ENCODE measurements around the gene DHX32. TPM values are rescaled to one million over a fixed set of nuclear protein-coding genes. Genes with fewer than 3 reads are reported as not detected.

Gene DHX32
- total RNA-seq, 1 experiment from 2014 or later: 32.2 TPM

DNA sequence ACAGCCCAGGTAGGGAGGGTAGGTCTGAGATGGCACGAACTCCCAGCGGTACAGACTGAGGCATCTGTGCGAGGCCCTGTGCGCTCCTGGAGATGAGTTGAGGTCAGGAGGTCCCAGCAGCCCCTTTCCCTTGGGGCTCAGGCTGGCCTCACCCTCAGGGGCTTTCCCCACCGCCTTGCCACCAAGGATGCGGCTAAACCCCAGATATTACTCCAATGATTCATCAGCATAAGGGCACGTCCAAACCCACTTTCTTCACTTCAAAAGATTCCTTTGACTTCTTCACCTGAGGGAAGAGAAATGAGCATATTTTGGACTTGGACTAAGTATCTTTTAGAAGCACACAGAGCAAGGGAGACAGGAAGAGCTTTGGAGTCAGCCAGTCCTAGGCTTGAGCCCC is 78.4 kb downstream of the DHX32 start:
- intact Hi-C loops (cut with micrococcal nuclease; ENCODE audit: unreplicated experiment): no loop called here
- H3K4me1 Mint-ChIP-seq (ENCODE audit: low read depth, unreplicated experiment): no peaks in the 10 kb centered on the region
- no TSS peak for BruUV-seq (replicated peaks)
- H3K9me3 Mint-ChIP-seq (ENCODE audit: low read depth, unreplicated experiment): no peaks in the 10 kb centered on the region
- peaks cover 9% of the 10 kb centered on the region for H3K36me3 Mint-ChIP-seq (ENCODE audit: insufficient read depth, unreplicated experiment)
- TF ChIP-seq, protein P1, sequence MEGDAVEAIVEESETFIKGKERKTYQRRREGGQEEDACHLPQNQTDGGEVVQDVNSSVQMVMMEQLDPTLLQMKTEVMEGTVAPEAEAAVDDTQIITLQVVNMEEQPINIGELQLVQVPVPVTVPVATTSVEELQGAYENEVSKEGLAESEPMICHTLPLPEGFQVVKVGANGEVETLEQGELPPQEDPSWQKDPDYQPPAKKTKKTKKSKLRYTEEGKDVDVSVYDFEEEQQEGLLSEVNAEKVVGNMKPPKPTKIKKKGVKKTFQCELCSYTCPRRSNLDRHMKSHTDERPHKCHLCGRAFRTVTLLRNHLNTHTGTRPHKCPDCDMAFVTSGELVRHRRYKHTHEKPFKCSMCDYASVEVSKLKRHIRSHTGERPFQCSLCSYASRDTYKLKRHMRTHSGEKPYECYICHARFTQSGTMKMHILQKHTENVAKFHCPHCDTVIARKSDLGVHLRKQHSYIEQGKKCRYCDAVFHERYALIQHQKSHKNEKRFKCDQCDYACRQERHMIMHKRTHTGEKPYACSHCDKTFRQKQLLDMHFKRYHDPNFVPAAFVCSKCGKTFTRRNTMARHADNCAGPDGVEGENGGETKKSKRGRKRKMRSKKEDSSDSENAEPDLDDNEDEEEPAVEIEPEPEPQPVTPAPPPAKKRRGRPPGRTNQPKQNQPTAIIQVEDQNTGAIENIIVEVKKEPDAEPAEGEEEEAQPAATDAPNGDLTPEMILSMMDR (IDR thresholded peaks at IDR 0.05; ENCODE audit: unreplicated experiment): no peak
- H3K27ac Mint-ChIP-seq (ENCODE audit: unreplicated experiment): no peak overlapping the region
- DNase-seq: no peak
- no peak overlapping the region for H3K4me3 Mint-ChIP-seq (ENCODE audit: low read depth, unreplicated experiment)
- CTCF ChIA-PET: interaction anchor here (0.6 kb wide), 1 partner anchor 65 kb away, joined by 5 read pairs; no protein-coding TSS in a partner anchor
- no peaks in the 10 kb centered on the region for H3K27me3 Mint-ChIP-seq (ENCODE audit: unreplicated experiment)

DNA sequence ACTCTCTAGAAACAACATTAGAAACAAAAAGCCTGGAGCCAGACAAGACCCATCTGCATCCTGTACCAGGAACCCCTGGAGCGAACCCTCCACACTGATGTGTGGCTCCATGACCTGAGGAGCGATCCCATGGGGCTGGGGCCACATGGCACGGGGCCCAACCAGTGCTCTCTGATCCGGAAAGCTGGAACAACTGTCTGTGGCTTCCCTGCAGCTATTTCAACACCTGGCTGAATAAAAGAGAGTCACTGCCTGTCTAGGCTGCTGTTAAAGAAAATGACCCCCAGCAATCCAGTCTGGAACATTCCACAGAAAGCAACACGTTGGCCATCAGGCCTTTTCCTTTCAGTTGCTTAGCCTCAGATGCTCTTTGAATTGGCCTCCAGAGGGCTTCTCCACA is 79.0 kb downstream of the DHX32 start:
- H3K4me1 Mint-ChIP-seq (ENCODE audit: low read depth, unreplicated experiment): no peaks in the 10 kb centered on the region
- H3K9me3 Mint-ChIP-seq (ENCODE audit: low read depth, unreplicated experiment): no peaks in the 10 kb centered on the region
- H3K27ac Mint-ChIP-seq (ENCODE audit: unreplicated experiment): no peak overlapping the region
- no peaks in the 10 kb centered on the region for H3K27me3 Mint-ChIP-seq (ENCODE audit: unreplicated experiment)
- no peak overlapping the region for H3K4me3 Mint-ChIP-seq (ENCODE audit: low read depth, unreplicated experiment)
- peaks cover 9% of the 10 kb centered on the region for H3K36me3 Mint-ChIP-seq (ENCODE audit: insufficient read depth, unreplicated experiment)
- intact Hi-C loops (cut with micrococcal nuclease; ENCODE audit: unreplicated experiment): no loop called here
- DNase-seq: no peak
- CTCF ChIA-PET: no interaction called here
- no TSS peak for BruUV-seq (replicated peaks)
- TF ChIP-seq, protein P1 (IDR thresholded peaks at IDR 0.05; ENCODE audit: unreplicated experiment): no peak

DNA sequence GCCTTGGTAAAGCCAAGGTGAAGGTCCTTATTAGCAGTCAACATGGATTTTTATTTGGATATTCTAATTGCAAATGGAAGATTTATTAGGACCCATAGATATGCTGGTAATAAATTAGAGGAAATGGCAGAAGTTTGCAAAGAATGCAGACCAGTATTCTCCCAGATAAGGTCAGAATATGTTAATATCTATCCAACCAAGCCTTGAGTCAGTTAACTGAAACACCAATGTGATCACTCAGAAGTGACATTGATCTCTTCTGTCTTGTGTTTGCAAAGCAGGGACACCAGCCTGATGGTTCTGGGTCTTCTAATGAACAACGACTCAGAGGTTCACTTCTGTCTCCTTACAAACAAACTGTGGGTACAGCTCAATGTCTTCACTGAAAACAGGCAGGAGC is 79.5 kb downstream of the DHX32 start:
- BruUV-seq (replicated peaks): no TSS peak
- no peaks in the 10 kb centered on the region for H3K4me1 Mint-ChIP-seq (ENCODE audit: low read depth, unreplicated experiment)
- peaks cover 9% of the 10 kb centered on the region for H3K36me3 Mint-ChIP-seq (ENCODE audit: insufficient read depth, unreplicated experiment)
- CTCF ChIA-PET: no interaction called here
- no peaks in the 10 kb centered on the region for H3K9me3 Mint-ChIP-seq (ENCODE audit: low read depth, unreplicated experiment)
- intact Hi-C loops (cut with micrococcal nuclease; ENCODE audit: unreplicated experiment): no loop called here
- no peak overlapping the region for H3K27ac Mint-ChIP-seq (ENCODE audit: unreplicated experiment)
- H3K27me3 Mint-ChIP-seq (ENCODE audit: unreplicated experiment): no peaks in the 10 kb centered on the region
- no peak overlapping the region for H3K4me3 Mint-ChIP-seq (ENCODE audit: low read depth, unreplicated experiment)
- TF ChIP-seq, protein P1 (IDR thresholded peaks at IDR 0.05; ENCODE audit: unreplicated experiment): no peak
- DNase-seq: no peak

DNA sequence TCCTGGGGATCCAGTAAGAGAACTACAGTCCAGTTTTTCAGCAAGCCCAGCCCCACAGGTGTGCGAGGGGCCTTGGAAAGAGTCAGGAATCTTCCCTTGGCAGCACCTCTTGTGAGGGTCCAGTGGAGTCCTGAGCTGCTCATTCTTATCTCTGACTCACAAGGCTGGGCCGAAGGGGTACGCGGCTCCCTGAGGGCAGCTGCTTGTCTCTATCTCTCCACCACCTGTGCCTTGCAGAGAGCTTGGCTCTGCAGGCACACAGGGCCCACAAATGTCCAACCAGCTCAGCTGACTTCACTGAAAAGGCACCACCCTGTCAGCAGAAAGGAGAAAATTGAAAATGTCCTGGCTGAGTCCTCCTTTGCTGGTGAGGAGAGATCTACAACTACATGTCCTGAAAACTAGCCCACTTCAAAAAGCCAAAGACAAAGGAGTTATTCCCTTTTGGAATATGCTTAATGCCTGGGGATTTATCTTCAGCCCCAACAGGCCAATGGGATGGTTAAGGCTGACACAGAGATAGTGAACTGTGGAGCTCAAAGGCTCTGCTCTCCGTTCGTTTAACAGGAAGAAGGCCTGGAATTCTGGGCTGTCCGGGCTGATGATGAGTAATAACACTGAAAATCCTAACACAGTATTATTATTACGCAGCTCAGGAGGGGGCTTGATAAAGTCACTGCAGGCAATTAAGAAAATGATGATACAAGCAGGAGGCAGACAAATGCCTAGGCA is 81.5 kb downstream of the DHX32 start:
- Mint-ChIP-seq H3K27me3 (ENCODE audit: unreplicated experiment) (no peaks in the 10 kb centered on the region), H3K4me1 (ENCODE audit: low read depth, unreplicated experiment) (no peaks in the 10 kb centered on the region), H3K27ac (ENCODE audit: unreplicated experiment) (no peak overlapping the region), H3K36me3 (ENCODE audit: insufficient read depth, unreplicated experiment) (peaks cover 9% of the 10 kb centered on the region), H3K4me3 (ENCODE audit: low read depth, unreplicated experiment) (no peak overlapping the region), H3K9me3 (ENCODE audit: low read depth, unreplicated experiment) (no peaks in the 10 kb centered on the region)
- intact Hi-C loops (cut with micrococcal nuclease; ENCODE audit: unreplicated experiment): no loop called here
- BruUV-seq (replicated peaks): no TSS peak
- TF ChIP-seq, protein P1 (IDR thresholded peaks at IDR 0.05; ENCODE audit: unreplicated experiment): no peak
- DNase-seq: no peak
- CTCF ChIA-PET: no interaction called here
